Endometrial microvascular endothelial cells (primary cell): Measurements from ENCODE around the gene NNAT. TPM values are rescaled to one million over a fixed set of nuclear protein-coding genes. Genes with fewer than 3 reads are reported as not detected.

Experiments
- in situ Hi-C: cut with HindIII; loops from 2 replicates; pipeline ENCODE4 v1.10.0; 2017; ENCODE audit warnings: low sequenced_read_pairs, low pct_unique_long_range_greater_than_20kb; ENCODE audit errors: inconsistent ontology term
- total RNA-seq: library from RNA; depleted of rRNA; stranded (reverse); fragments of >200 nt; gene quantifications from one replicate; pipeline ENCODE4 v1.2.3, GENCODE V29; 2015; ENCODE audit errors: inconsistent ontology term

Gene NNAT
- total RNA-seq, 1 donor from 2014 or later: not detected

DNA sequence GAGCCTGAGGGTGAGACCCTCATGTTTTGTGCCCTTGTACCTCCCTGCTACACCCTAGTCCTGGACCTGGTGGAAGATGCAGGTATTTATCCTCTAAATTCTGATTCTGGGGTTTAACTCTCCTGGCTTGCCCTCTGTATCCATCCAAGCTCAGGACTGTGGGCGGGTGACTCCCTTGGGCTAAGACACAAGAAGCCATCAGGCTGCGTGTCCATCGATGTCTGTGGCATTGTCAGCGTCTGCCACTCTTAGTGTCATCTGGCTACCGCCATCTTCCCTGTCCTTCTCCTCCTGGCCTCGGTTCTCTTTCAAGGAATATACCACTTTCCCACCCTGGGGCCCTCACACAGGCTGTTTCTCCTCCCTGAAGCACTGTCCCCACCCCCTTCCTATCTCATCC, 35.5 kb downstream of the NNAT start:
- in situ Hi-C loops: no loop called here

DNA sequence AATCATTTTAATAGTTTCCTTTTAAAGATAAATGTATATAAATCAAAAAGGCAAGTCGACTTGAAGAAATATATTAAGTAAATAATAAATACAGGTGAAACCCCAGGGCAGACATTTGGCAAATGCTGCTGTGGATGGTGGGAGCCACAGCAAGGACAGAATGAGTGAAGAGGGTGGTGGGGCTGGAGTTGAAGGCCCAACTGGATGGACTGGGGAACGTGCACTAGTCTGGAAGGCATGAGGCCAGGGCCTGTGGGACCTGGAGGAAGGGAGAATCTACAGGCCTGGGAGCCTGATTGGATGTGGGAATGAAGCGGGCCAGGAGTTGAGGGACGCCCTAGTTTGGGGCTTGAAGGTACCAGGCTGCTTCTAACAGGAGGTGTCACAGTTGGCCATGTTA, 37.3 kb downstream of the NNAT start:
- in situ Hi-C loops: no loop called here

DNA sequence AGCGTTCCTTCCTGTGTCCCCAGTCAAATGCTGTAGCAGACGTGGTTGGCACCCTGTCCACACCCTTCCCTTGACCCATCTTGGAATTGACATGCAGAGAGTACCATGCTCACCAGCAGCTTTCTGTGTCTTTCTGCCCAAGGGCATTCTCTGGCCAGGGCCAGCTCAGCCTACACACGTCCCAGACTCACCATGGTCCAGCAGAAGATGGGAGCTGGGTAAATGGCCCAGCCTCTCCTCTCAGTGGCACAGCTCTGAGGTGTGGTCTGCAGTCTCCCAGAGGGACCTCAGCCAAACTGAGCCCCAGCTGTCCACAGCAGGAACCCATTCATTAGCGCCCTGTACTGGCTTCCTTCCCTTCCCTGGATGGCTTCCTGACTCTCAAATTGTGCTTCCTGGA, 37.7 kb downstream of the NNAT start:
- in situ Hi-C loops: no loop called here

DNA sequence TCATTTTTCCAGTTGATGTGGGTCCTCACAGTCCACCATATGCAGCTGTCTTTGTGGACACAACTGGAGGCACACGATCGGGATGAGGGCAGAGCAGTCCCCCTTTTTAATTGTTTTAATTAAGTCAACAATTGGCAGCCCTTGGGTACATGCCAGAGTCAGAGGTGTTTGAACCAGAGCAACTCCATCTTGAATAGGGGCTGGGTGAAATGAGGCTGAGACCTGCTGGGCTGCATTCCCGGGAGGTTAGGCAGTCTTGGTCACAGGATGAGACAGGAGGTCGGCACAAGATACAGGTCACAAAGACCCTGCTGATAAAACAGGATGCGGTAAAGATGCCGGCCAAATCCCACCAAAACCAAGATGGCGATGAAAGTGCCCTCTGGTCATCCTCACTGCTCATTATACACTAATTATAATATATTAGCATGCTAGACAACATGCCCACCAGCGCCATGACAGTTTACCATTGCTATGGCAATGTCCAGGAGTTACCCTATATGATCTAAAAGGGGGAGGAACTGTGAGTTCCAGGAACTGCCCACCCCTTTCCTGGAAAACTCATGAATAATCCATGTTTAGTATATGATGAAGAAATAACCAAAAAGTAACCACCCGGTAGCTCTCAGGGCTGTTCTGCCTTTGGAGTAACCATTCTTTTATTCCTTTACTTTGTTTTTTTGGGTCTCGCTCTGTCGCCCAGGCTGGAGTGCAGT, 38.4 kb downstream of the NNAT start:
- in situ Hi-C loops: no loop called here

DNA sequence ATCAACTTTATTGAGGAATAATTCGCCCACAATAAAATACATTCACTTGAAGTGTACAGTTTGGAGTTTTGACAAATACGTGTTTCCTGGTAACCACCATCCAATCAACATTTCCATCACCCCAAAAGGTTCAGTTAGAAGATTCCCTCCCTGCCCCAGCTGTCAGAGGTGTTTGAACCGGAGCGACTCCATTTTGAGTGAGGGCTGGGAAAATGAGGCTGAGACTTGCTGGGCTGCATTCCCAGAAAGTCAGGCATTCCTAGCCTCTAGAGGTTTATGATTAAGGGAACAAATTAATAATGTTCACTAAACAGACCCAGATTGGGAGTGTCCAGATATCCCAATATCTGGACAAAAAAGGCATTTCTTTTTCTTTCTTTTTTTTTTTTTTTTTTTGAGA, 39.6 kb downstream of the NNAT start:
- in situ Hi-C loops: no loop called here

DNA sequence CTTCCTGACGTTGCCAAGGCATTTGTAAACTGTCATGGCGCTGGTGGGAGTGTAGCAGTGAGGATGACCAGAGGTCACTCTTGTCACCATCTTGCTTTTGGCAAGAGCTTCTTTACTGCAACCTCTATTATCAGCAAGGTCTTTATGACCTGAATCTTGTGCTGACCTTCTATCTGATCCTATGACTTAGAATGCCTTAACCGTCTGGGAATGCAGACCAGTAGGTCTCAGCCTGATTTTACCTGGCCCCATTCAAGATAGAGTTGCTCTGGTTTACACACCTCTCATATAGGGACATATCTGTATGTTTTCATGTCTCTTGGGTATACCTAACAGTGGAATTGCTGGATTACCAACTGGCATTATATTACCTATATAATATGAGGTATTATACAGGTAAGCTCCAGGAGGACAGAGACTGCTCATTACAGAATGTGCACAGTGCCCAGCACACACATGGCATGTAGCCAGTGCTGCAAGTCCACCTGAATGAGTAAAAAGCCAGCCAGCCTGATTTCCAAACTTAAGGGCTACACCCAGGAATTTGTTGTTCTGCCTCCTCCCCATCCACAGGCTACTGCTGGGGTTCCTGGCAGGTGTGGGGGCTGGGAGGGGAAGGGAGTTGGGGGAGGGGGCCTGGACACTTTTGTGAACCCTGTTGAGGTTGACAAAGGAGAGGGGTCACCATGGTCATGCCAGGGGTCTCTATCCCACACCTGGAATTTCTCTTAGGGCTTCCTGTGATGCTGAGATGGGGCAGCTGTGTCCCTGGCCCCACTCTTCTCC, 41.8 kb downstream of the NNAT start:
- in situ Hi-C loops: no loop called here

DNA sequence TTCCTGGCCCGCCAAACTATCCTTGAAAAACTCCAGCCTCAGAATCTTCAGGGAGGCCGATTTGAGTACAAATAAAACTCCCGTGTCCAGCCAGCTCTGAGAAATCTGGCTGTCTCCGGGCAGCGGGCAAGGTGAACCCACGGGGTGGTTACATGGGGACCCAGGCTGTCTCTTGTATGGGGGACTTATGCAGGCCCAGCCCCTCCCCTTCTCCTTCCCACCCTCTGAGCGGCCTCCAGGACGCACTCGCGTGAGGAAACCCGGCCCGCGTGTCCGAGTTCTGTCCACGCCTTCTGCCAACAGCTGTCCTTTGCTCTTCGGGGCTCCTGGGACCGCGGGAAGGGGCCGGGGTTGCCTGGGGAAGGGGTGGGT, 43.0 kb downstream of the NNAT start:
- in situ Hi-C loops: no loop called here

DNA sequence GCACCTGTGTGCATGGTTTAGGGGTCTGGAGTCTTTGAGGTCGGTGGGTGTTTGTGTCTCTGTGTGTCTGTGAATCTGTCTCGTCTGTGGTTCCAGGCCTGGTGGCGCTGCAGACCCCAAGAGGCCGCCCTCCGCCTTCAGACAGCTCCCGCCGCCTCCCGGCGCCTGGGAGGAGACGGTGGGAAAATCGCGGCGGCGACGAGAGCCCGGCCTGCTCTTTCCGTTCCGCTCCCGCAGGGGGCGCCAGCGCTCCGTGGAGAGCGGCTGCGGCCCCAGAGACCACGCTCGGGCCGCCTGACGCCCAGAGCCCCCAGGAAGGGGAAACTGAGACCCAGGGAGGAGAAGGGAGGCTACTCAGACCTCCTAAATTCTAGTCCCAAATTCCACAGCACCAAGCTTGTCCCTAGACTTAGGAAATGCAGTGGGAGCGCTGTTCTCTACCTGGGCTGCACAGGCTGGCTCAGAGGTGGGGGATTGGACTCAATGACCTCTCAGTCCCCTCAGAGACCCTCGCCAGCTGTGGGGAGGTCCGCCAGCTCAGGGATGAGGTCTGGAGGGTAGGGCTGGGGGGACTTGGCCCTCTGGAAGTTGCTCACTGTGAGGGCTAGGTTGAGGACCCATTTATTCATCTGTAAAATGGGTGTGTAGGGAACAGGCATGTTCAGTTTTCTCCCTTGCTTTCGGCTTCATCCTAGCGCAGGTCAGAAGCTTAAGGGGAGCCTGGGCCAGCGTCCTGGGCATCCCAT, 43.5 kb downstream of the NNAT start:
- in situ Hi-C loops: no loop called here

DNA sequence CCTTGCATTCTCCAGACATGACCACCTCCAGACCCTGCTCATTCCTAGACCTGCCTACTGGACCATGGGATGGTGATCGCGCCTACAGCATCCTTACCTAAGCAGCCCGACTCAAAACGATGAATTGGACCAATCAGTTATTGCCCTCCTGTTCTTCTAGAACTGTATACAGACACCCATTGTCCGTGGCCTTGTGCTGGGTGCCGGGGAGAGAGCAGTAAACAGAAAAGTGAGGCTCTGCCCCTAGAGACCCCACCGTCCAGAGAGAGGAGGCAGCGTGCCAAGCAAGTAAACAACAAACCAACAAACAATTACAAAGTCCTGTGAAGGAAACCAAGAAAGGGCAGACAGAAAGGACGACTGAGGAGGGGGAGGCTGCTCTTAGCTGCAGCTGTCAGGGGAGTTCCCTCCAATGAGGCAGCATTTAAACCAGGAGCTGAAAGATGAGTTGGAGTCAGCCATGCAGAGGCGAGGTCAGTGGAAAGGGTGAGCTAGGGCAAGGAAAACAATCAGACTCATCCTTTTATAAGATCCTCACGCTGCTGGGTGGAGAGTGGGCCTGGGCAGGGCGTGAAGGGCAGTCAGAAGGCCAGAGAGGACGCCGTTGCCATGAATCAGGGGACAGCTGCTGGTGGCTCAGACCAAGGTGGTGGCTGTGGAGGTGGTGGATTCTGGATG, 44.2 kb downstream of the NNAT start:
- in situ Hi-C loops: no loop called here

DNA sequence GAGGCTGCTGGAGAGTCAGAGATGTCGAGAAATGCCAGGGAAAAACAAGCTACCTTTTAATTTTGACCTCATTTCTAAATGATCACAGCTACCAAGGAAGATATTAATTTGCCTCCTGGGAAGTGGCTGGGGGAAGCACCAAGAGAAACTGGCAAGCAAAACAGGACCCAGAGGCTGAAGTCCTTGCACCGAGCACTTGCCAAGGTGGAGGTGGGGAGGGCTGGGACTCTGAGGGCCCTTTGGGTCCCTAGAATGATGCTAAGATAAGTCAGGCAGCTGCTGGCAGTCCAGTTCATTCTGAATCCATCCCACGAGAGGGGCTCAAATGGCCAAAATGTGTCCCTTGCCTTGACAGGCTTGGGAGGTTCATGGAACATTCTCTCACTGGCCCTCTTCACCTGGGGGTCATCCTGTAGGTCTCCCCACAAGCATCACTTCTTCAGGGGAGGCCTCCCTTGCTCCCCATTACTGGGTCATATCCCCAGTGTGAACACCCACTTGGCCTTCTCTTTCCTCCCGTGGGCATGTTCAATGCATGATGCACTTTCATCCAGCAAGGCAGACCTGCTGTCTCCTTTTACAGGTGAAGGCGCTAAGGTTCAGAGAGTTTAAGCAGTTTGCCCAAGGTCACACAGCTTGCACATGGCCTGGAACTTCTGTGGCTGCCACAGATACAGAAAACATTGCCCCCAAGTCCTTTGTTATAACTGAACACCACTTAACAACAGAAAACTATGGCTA, 45.7 kb downstream of the NNAT start:
- in situ Hi-C loops: no loop called here

DNA sequence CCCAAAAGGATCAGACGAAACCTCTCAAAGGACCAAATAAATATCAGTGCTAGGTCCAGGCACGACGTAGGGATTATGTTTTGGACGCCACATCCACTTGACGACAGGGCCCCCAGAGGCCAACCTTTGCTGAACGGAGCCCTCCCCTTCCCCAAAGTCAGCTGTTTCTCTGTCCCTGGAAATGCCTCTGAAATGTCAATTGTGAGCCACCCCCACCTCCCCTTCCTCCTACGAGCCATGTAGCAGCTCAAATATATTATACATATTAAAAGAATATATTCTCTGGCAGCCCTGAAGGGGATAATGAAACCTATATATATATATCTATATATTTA, 46.2 kb downstream of the NNAT start:
- in situ Hi-C loops: no loop called here

DNA sequence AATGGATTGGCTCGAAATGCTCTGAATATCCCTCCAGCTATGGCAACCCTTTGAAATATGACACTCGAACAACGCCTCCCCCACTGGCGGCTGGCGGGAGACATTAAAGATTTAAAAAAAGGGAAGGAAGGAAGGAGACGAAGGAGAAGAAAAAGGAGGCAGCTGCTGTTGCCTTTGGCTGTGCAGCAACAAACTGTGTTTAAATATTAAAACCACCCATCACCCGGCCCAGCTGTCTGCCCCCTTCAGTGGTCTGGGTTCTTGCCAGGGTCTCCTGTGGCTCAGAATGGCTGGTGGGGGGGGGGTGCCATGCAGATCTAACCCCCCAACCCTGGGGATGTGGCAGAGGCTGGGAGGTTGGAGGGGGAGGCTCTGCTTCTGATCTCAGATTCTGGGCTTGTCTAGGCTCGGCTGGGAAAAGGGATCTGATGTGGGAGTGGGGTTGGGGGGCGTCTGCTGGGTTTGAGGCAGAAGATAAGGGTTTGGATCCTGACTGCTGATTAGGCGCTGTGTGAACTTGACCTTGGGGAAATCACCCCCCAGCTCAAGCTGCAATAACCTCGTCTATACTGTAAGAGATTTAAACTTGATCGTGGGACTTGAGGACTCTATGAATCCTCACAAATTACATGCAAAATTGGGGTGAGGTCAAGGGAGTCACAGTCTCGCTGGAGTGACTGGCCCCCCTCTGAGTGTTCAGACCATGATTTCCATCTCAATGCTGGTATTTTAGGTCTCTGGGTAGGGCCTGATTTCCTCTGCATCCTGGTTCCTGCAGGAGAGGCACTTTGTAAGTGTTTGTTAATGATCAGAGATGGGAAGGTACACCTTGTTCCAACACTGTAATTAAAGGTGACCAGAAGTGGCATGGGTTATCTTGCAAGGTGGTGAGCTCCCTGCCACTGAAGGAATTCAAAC, 46.9 kb downstream of the NNAT start:
- in situ Hi-C loops: no loop called here

DNA sequence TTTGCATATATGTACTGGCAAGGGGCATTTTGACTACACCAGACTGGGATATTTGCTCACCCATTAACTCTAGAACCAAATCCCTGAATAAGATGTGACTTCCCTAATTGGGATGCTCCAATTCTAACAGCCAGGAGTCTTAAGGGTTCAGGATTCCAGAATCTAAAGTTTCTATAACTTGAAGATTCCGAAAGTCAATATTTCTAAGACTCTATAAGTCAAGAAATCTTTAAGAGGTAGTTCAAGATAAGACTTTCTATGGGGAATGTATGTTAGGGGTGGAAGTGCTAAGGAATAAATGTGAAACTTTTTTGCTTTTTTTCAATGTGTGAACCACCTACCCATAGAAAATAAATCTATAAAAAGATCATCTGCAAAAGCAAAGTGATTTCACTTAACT, 49.4 kb downstream of the NNAT start:
- in situ Hi-C loops: no loop called here

DNA sequence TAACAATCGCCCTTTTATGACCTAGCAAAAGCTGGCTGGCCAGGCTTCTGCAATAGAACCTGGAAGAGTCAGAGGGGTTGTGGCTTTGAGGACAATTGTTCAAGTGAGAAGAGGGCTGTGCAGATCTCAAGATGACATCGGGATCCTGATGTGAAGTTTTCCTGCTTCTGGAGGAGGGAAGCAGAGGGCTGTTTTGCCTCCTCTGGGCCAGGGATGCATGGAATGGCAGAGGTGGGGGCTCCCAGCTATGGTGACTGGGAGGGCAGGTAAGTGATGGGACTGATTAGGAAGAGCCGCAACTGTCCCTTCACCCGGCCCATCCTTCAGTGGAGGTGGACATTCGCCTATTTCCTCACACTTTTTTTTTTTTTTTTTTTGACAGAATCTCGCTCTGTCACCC, 50.0 kb downstream of the NNAT start:
- in situ Hi-C loops: no loop called here
